Measurements from ENCODE around the gene SLC25A12. TPM values are rescaled to one million over a fixed set of nuclear protein-coding genes. Genes with fewer than 3 reads are reported as not detected.
"Not testable (repeated sequence)": the region's sequence is repeated elsewhere in the genome, so short reads cannot be mapped to it uniquely, and the experiment has no call there.

The SLC25A12 gene
- total RNA-seq, 4 donors from 2014 or later, result 12.0 to 31.1 (median 22.1) TPM

DNA sequence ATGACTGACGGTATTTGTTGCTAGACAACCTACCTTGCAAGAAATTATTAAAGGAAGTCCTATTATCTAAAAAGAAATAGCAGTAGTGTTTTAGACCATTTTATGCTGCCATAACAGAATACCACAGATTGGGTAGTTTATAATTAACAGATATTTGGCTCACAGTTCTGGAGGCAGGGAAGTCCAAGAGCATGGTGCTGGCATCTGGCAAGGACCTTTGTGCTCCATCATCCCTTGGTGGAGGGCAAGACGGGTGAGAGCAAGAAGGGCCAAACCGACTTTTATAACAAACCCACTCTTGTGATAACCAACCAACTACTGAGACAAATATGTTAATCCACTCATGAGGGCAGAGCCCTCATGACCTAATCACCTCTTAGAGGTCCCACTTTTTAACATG is 115.5 kb downstream of the SLC25A12 start:
- Histone ChIP-seq H3K27me3 (no peaks in the 10 kb centered on the region), H3K4me3 (no peak overlapping the region), H3K27ac (no peak overlapping the region), H3K4me1 (no peaks in the 10 kb centered on the region), H3K36me3 (peaks cover 0 to 23% (median 1%) of the 10 kb centered on the region in 3 donors), H3K9me3 (peaks cover 0 to 9% (median 0%) of the 10 kb centered on the region in 3 donors)
- intact Hi-C loops (cut with DNase I), result no loop called here
- no peak for DNase-seq
- TF ChIP-seq POLR2A (IDR thresholded peaks at IDR 0.05) (no peak), CTCF (IDR thresholded peaks at IDR 0.05) (no peak)
- WGBS, 2 donors, result 98% methylated on average over 2 to 3 of the region's 3 CpGs

DNA sequence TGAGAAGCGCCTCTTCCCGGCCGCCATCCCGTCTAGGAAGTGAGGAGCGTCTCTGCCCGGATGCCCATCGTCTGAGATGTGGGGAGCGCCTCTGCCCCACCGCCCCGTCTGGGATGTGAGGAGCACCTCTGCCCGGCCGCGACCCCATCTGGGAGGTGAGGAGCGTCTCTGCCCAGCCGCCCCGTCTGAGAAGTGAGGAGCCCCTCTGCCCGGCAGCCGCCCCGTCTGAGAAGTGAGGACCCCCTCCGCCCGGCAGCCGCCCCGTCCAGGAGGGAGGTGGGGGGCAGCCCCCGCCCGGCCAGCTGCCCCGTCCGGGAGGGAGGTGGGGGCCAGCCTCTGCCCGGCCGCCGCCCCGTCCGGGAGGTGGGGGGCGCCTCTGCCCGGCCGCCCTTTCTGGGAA is 119.5 kb downstream of the SLC25A12 start:
- no CpG with 5 or more reads among the region's 35 CpGs for WGBS, 2 donors
- H3K27ac ChIP-seq; H3K4me1 ChIP-seq; H3K27me3 ChIP-seq; H3K4me3 ChIP-seq; H3K36me3 ChIP-seq; DNase-seq; intact Hi-C loops (cut with DNase I): not testable (repeated sequence)
- peaks cover 0 to 16% (median 0%) of the 10 kb centered on the region in 3 donors for H3K9me3 ChIP-seq

DNA sequence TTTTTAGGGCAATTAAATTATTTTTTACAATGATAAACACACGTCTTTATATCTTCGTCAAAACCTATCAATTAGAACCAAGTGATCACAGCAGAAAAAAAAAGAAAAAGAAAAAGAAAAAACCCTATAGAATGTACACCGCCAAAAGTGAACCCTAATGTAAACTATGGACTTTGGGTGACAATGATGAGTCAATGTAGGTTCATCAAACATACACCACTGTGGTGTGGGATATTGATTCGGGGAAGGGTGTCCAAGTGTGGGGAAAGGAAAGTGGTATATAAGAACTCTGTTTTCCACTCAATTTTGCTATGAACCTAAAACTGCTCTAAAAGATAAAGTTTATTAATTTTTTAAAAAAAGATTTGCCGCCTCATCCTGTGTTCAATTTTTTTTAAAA is 121.7 kb downstream of the SLC25A12 start:
- Histone ChIP-seq H3K27ac (no peak overlapping the region), H3K4me3 (no peak overlapping the region), H3K4me1 (no peaks in the 10 kb centered on the region), H3K9me3 (peaks cover 0 to 7% (median 0%) of the 10 kb centered on the region in 3 donors), H3K27me3 (no peaks in the 10 kb centered on the region), H3K36me3 (peaks cover 0 to 5% (median 0%) of the 10 kb centered on the region in 3 donors)
- DNase-seq, result no peak
- no peak for TF ChIP-seq CTCF (IDR thresholded peaks at IDR 0.05)
- TF ChIP-seq POLR2A (IDR thresholded peaks at IDR 0.05), result no peak
- intact Hi-C loops (cut with DNase I), result no loop called here
- 93 to 97% methylated on average over 5 of the region's 5 CpGs for WGBS, 2 donors

DNA sequence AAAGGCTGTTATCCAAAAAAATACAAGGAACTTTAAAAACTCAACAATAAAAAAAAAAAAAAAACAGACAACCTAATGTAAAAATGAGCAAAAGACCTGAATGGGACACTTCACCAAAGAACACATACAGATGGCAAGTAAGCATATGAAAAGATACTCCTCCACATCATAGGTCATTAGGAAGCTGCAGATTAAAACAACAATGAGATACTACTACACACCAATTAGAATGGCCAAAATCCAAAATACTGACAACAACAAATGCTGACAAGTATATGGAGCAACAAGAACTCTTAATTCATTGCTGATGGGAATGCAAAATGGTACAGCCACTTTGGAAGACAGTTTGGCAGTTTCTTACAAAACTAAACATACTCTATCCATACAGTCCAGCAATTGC is 122.6 kb downstream of the SLC25A12 start:
- H3K4me1 ChIP-seq, result no peaks in the 10 kb centered on the region
- no peak overlapping the region for H3K27ac ChIP-seq
- H3K4me3 ChIP-seq, result no peak overlapping the region
- H3K9me3 ChIP-seq, result peaks cover 0 to 7% (median 0%) of the 10 kb centered on the region in 3 donors
- no peaks in the 10 kb centered on the region for H3K27me3 ChIP-seq
- no peak for DNase-seq
- intact Hi-C loops (cut with DNase I), result no loop called here
- TF ChIP-seq CTCF (IDR thresholded peaks at IDR 0.05) (no peak), POLR2A (IDR thresholded peaks at IDR 0.05) (no peak)
- H3K36me3 ChIP-seq, result peaks cover 0 to 5% (median 0%) of the 10 kb centered on the region in 3 donors

DNA sequence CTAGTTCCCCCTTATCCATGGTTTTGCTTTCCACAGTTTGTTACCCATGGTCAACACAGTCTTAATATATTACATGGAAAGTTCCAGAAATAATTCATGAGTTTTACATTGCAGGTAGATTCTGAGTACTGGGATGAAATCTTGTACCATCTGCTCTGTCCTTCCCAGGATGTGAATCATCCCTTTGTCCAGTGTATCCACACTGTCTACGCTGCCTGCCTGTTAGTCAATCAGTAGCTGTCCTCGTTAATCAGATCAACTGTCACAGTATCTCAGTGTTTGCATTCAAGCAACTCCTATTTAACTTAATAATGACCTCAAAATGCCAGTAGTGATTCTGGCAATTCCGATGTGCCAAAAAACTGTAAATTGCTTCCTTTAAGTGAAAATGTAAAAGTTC is 130.4 kb downstream of the SLC25A12 start:
- intact Hi-C loops (cut with DNase I), result no loop called here
- H3K9me3 ChIP-seq, result no peaks in the 10 kb centered on the region
- H3K36me3 ChIP-seq, result peaks cover 0 to 46% (median 0%) of the 10 kb centered on the region in 3 donors
- H3K27ac ChIP-seq, result no peak overlapping the region
- TF ChIP-seq CTCF (IDR thresholded peaks at IDR 0.05) (no peak), POLR2A (IDR thresholded peaks at IDR 0.05) (no peak)
- H3K27me3 ChIP-seq, result no peaks in the 10 kb centered on the region
- H3K4me3 ChIP-seq, result no peak overlapping the region
- WGBS, 2 donors, result 94 to 95% methylated on average over 3 of the region's 3 CpGs
- no peak for DNase-seq
- H3K4me1 ChIP-seq, result no peaks in the 10 kb centered on the region
